ENCODE data around the gene CDCP2. TPM values are rescaled to one million over a fixed set of nuclear protein-coding genes. Genes with fewer than 3 reads are reported as not detected.

CDCP2 gene
- total RNA-seq, 1 donor from 2014 or later, result not detected

- Mint-ChIP-seq H3K4me1 (peaks cover 14% of the 10 kb centered on the region), H3K36me3 (no peaks in the 10 kb centered on the region), H3K27me3 (ENCODE audit: low read depth) (peaks cover 15% of the 10 kb centered on the region), H3K4me3 (no peak overlapping the region), H3K9me3 (no peaks in the 10 kb centered on the region), H3K27ac (no peak overlapping the region)
- TF ChIP-seq CTCF (IDR thresholded peaks at IDR 0.05; ENCODE audit: unreplicated experiment), result no peak
- DNase-seq (ENCODE audit: low spot score in 2 of 2, unreplicated experiment in 2 of 2), result no peak
These were observed 29.8 kb downstream of the CDCP2 start for GRCh38 chr1:54122992-54123391.

- DNase-seq (ENCODE audit: low spot score in 2 of 2, unreplicated experiment in 2 of 2), result no peak
- Mint-ChIP-seq H3K27ac (no peak overlapping the region), H3K27me3 (ENCODE audit: low read depth) (peaks cover 15% of the 10 kb centered on the region), H3K9me3 (no peaks in the 10 kb centered on the region), H3K36me3 (no peaks in the 10 kb centered on the region), H3K4me1 (peaks cover 14% of the 10 kb centered on the region), H3K4me3 (peak overlapping the region; percentile 63)
- no peak for TF ChIP-seq CTCF (IDR thresholded peaks at IDR 0.05; ENCODE audit: unreplicated experiment)
These were observed 30.6 kb downstream of the CDCP2 start for GRCh38 chr1:54122135-54122751.

- Mint-ChIP-seq H3K27me3 (ENCODE audit: low read depth) (peaks cover 15% of the 10 kb centered on the region), H3K4me1 (peaks cover 14% of the 10 kb centered on the region)
- TF ChIP-seq CTCF (IDR thresholded peaks at IDR 0.05; ENCODE audit: unreplicated experiment), result peak; percentile 73
These were observed 31.2 kb downstream of the CDCP2 start for GRCh38 chr1:54121482-54122134.

GRCh38 chr1:54120698-54121481 is 31.9 kb downstream of the CDCP2 start:
- no peak for TF ChIP-seq CTCF (IDR thresholded peaks at IDR 0.05; ENCODE audit: unreplicated experiment)
- H3K9me3 Mint-ChIP-seq, result no peaks in the 10 kb centered on the region
- no peaks in the 10 kb centered on the region for H3K36me3 Mint-ChIP-seq
- H3K27ac Mint-ChIP-seq, result peak overlapping the region; percentile 90
- no peak for DNase-seq (ENCODE audit: low spot score in 2 of 2, unreplicated experiment in 2 of 2)
- peak overlapping the region; percentile 63 for H3K4me3 Mint-ChIP-seq
- H3K27me3 Mint-ChIP-seq (ENCODE audit: low read depth), result peaks cover 15% of the 10 kb centered on the region
- H3K4me1 Mint-ChIP-seq, result peaks cover 14% of the 10 kb centered on the region

More at GRCh38 chr1:54121482-54122134, 31.2 kb downstream of the CDCP2 start:
- H3K4me3 Mint-ChIP-seq, result peak overlapping the region; percentile 63
- peak overlapping the region; percentile 90 for H3K27ac Mint-ChIP-seq
- no peaks in the 10 kb centered on the region for H3K36me3 Mint-ChIP-seq
- H3K9me3 Mint-ChIP-seq, result no peaks in the 10 kb centered on the region
- DNase-seq (ENCODE audit: low spot score in 2 of 2, unreplicated experiment in 2 of 2), result peak; percentile 76 to 93

- Mint-ChIP-seq H3K36me3 (no peaks in the 10 kb centered on the region), H3K4me3 (no peak overlapping the region), H3K4me1 (peaks cover 14% of the 10 kb centered on the region), H3K27ac (no peak overlapping the region), H3K9me3 (no peaks in the 10 kb centered on the region), H3K27me3 (ENCODE audit: low read depth) (peaks cover 15% of the 10 kb centered on the region)
- DNase-seq (ENCODE audit: low spot score in 2 of 2, unreplicated experiment in 2 of 2), result no peak
- no peak for TF ChIP-seq CTCF (IDR thresholded peaks at IDR 0.05; ENCODE audit: unreplicated experiment)
These were observed 32.6 kb downstream of the CDCP2 start for GRCh38 chr1:54120018-54120697.
